ENCODE data around the gene PDE4D. TPM values are rescaled to one million over a fixed set of nuclear protein-coding genes. Genes with fewer than 3 reads are reported as not detected.

Gene PDE4D
- polyA plus RNA-seq, 1 donor (not counting 4 experiments of a cell fraction or from before 2014, with no cell fraction given): 3.6 TPM

DNA sequence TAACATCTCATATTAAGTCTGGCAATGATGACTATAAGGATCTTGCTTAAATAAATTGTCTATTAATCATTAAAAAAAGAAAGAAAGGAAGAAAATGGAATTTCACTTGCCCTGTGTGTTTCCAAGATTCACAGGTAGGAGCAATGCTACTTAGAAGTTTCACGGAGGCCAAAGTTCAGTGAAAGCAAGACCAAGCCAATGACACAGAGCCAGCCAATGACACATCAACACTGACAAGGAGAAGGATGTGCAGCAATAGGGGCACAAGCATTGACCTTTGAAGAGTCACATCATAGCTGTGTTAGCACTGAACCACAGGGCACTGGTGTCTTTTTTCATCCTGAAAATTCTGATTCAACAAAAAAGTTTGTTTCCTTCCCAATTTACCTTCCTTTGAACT, 364.3 kb downstream of the PDE4D start:
- FAIRE-seq: no peak
- H3K79me2 ChIP-seq (ENCODE audit: control insufficient read depth, insufficient read depth, low read length): no peaks in the 10 kb centered on the region
- H3K9me1 ChIP-seq (ENCODE audit: control insufficient read depth, extremely low read depth, insufficient read depth, low read length): no peaks in the 10 kb centered on the region
- no peak overlapping the region for H3K9ac ChIP-seq (ENCODE audit: control insufficient read depth, extremely low read depth, insufficient read depth, low read length)
- dilution Hi-C loops (cut with MboI; ENCODE audit: extremely low pct_ligation_motif_present, low sequenced_read_pairs): no loop called here
- H3K4me3 ChIP-seq (ENCODE audit: control insufficient read depth in 2 of 3, extremely low read depth in 1 of 3, insufficient read depth in 2 of 3, low read depth in 1 of 3, low read length in 3 of 3): no peak overlapping the region
- no peaks in the 10 kb centered on the region for H3K27me3 ChIP-seq (ENCODE audit: control insufficient read depth, extremely low read depth, insufficient read depth, low read length)
- H3K9me3 ChIP-seq (ENCODE audit: control insufficient read depth, low read depth, low read length): no peaks in the 10 kb centered on the region
- H2AFZ ChIP-seq (ENCODE audit: control insufficient read depth, low read length): no peak overlapping the region
- H3K4me2 ChIP-seq (ENCODE audit: control insufficient read depth, extremely low read depth, insufficient read depth, low read depth, low read length): no peak overlapping the region
- H4K20me1 ChIP-seq (ENCODE audit: control insufficient read depth, extremely low read depth, insufficient read depth, low read length): no peaks in the 10 kb centered on the region
- DNase-seq (ENCODE audit: low read depth, low spot score): no peak
- no peak overlapping the region for H3K27ac ChIP-seq (ENCODE audit: control insufficient read depth, insufficient read depth, low read length)
- TF ChIP-seq, protein P1, sequence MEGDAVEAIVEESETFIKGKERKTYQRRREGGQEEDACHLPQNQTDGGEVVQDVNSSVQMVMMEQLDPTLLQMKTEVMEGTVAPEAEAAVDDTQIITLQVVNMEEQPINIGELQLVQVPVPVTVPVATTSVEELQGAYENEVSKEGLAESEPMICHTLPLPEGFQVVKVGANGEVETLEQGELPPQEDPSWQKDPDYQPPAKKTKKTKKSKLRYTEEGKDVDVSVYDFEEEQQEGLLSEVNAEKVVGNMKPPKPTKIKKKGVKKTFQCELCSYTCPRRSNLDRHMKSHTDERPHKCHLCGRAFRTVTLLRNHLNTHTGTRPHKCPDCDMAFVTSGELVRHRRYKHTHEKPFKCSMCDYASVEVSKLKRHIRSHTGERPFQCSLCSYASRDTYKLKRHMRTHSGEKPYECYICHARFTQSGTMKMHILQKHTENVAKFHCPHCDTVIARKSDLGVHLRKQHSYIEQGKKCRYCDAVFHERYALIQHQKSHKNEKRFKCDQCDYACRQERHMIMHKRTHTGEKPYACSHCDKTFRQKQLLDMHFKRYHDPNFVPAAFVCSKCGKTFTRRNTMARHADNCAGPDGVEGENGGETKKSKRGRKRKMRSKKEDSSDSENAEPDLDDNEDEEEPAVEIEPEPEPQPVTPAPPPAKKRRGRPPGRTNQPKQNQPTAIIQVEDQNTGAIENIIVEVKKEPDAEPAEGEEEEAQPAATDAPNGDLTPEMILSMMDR (optimal IDR thresholded peaks at IDR 0.05 in 1 of 3, IDR thresholded peaks at IDR 0.05 in 1 of 3, conservative IDR thresholded peaks at IDR 0.05 in 1 of 3; ENCODE audit: extremely low read depth in 1 of 3, insufficient read depth in 2 of 3, low read length in 3 of 3): no peak
- TF ChIP-seq EZH2 (IDR thresholded peaks at IDR 0.05; ENCODE audit: low read length): no peak
- no peaks in the 10 kb centered on the region for H3K4me1 ChIP-seq (ENCODE audit: control insufficient read depth, extremely low read depth, insufficient read depth, low read length)
- H3K36me3 ChIP-seq (ENCODE audit: control insufficient read depth in 2 of 2, extremely low read depth in 1 of 2, insufficient read depth in 2 of 2, low read length in 2 of 2): no peaks in the 10 kb centered on the region

DNA sequence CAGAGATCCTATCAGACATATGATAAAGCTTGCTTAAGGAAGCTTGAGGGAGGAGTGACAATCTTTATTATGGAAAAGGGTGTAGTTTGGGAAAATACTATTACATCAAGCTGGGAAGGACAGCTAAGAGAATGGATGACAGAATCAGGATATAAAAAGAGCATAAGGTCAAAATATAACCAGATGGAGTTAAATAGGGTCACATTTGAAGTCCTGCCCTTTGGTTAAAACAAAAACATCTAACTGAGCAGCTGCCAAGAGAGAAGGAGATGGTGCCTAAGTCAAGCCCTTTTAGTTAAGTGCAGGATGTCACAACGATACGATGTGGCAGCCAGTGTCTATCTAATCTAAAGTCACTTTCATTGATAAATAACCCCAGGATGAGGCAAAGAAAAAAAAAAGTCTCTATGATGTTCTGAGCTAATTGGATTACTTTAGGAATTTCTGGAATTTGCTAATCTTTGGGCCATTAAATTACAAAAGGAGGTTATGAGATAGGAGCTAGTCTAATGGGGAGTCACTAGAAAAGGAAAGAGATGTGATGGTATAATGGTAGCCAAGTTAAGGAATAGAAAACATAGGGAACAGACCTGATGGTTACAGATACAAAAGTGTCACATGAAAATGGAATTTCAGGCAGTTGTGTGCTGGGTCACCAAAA, 365.2 kb downstream of the PDE4D start:
- Histone ChIP-seq H3K9ac (ENCODE audit: control insufficient read depth, extremely low read depth, insufficient read depth, low read length) (no peak overlapping the region), H2AFZ (ENCODE audit: control insufficient read depth, low read length) (no peak overlapping the region), H3K9me3 (ENCODE audit: control insufficient read depth, low read depth, low read length) (no peaks in the 10 kb centered on the region), H3K36me3 (ENCODE audit: control insufficient read depth in 2 of 2, extremely low read depth in 1 of 2, insufficient read depth in 2 of 2, low read length in 2 of 2) (no peaks in the 10 kb centered on the region), H3K79me2 (ENCODE audit: control insufficient read depth, insufficient read depth, low read length) (no peaks in the 10 kb centered on the region), H4K20me1 (ENCODE audit: control insufficient read depth, extremely low read depth, insufficient read depth, low read length) (no peaks in the 10 kb centered on the region), H3K4me2 (ENCODE audit: control insufficient read depth, extremely low read depth, insufficient read depth, low read depth, low read length) (no peak overlapping the region), H3K4me3 (ENCODE audit: control insufficient read depth in 2 of 3, extremely low read depth in 1 of 3, insufficient read depth in 2 of 3, low read depth in 1 of 3, low read length in 3 of 3) (no peak overlapping the region), H3K4me1 (ENCODE audit: control insufficient read depth, extremely low read depth, insufficient read depth, low read length) (no peaks in the 10 kb centered on the region), H3K9me1 (ENCODE audit: control insufficient read depth, extremely low read depth, insufficient read depth, low read length) (no peaks in the 10 kb centered on the region), H3K27me3 (ENCODE audit: control insufficient read depth, extremely low read depth, insufficient read depth, low read length) (no peaks in the 10 kb centered on the region), H3K27ac (ENCODE audit: control insufficient read depth, insufficient read depth, low read length) (no peak overlapping the region)
- DNase-seq (ENCODE audit: low read depth, low spot score): no peak
- FAIRE-seq: no peak
- no peak for TF ChIP-seq EZH2 (IDR thresholded peaks at IDR 0.05; ENCODE audit: low read length)
- TF ChIP-seq, protein P1 (optimal IDR thresholded peaks at IDR 0.05 in 1 of 3, IDR thresholded peaks at IDR 0.05 in 1 of 3, conservative IDR thresholded peaks at IDR 0.05 in 1 of 3; ENCODE audit: extremely low read depth in 1 of 3, insufficient read depth in 2 of 3, low read length in 3 of 3): no peak
- dilution Hi-C loops (cut with MboI; ENCODE audit: extremely low pct_ligation_motif_present, low sequenced_read_pairs): no loop called here
